ENCODE data around the gene GPLD1. TPM values are rescaled to one million over a fixed set of nuclear protein-coding genes. Genes with fewer than 3 reads are reported as not detected.
A peak's percentile ranks its signal among the peaks of the same experiment; 100 is the strongest.

Gene GPLD1
- total RNA-seq, 1 donor = 0.72 TPM

GRCh38 chr6:24500683-24501082, 11.3 kb upstream of the GPLD1 start:
- no peak for DNase-seq (ENCODE audit: insufficient read length, low spot score, missing footprints)
- no peak overlapping the region for H3K27ac ChIP-seq (ENCODE audit: low read depth, low read length)
- H3K4me1 ChIP-seq (ENCODE audit: insufficient read depth, low read length) = no peaks in the 10 kb centered on the region
- no peaks in the 10 kb centered on the region for H3K27me3 ChIP-seq (ENCODE audit: insufficient read depth, low read length)
- no peaks in the 10 kb centered on the region for H3K79me2 ChIP-seq (ENCODE audit: insufficient read depth, low read length)
- H3K36me3 ChIP-seq (ENCODE audit: insufficient read depth, low read length) = no peaks in the 10 kb centered on the region
- no peak overlapping the region for H3K4me3 ChIP-seq (ENCODE audit: insufficient read depth, low read length)
- TF ChIP-seq CTCF (IDR thresholded peaks at IDR 0.05; ENCODE audit: extremely low read depth, low read depth, low read length) = no peak
- H3K4me2 ChIP-seq (ENCODE audit: insufficient read depth, low read length) = no peak overlapping the region
- H2AFZ ChIP-seq (ENCODE audit: low read length) = no peak overlapping the region
- H4K20me1 ChIP-seq (ENCODE audit: insufficient read depth, low read length) = no peaks in the 10 kb centered on the region
- no peaks in the 10 kb centered on the region for H3K9me3 ChIP-seq (ENCODE audit: low read depth, low read length)

- Histone ChIP-seq H3K27me3 (ENCODE audit: insufficient read depth, low read length) (peaks cover 6% of the 10 kb centered on the region), H2AFZ (ENCODE audit: low read length) (no peak overlapping the region), H3K4me2 (ENCODE audit: insufficient read depth, low read length) (no peak overlapping the region), H3K36me3 (ENCODE audit: insufficient read depth, low read length) (no peaks in the 10 kb centered on the region), H3K4me1 (ENCODE audit: insufficient read depth, low read length) (peaks cover 5% of the 10 kb centered on the region), H3K9me3 (ENCODE audit: low read depth, low read length) (no peaks in the 10 kb centered on the region), H4K20me1 (ENCODE audit: insufficient read depth, low read length) (no peaks in the 10 kb centered on the region), H3K79me2 (ENCODE audit: insufficient read depth, low read length) (no peaks in the 10 kb centered on the region), H3K27ac (ENCODE audit: low read depth, low read length) (no peak overlapping the region), H3K4me3 (ENCODE audit: insufficient read depth, low read length) (no peak overlapping the region)
- no peak for DNase-seq (ENCODE audit: insufficient read length, low spot score, missing footprints)
- TF ChIP-seq CTCF (IDR thresholded peaks at IDR 0.05; ENCODE audit: extremely low read depth, low read depth, low read length) = no peak
Observed at GRCh38 chr6:24497254-24497970, 8.0 kb upstream of the GPLD1 start.

GRCh38 chr6:24494821-24495795, 5.7 kb upstream of the GPLD1 start, which contains the start of gene ALDH5A1:
Gene ALDH5A1, plus strand, starts transcription at chr6:24494969. Its CDS starts 28 bp downstream, at chr6:24494997.
- no peak for TF ChIP-seq CTCF (IDR thresholded peaks at IDR 0.05; ENCODE audit: extremely low read depth, low read depth, low read length)
- Histone ChIP-seq H3K4me3 (ENCODE audit: insufficient read depth, low read length) (peak within 1 kb of the TSS; percentile 77), H3K4me1 (ENCODE audit: insufficient read depth, low read length) (peaks cover 5% of the 10 kb centered on the region), H3K4me2 (ENCODE audit: insufficient read depth, low read length) (peak within 1 kb of the TSS; percentile 92), H3K27ac (ENCODE audit: low read depth, low read length) (no peak within 1 kb of the TSS), H2AFZ (ENCODE audit: low read length) (peak within 1 kb of the TSS; percentile 95), H3K36me3 (ENCODE audit: insufficient read depth, low read length) (no peaks in the 10 kb centered on the region), H3K9me3 (ENCODE audit: low read depth, low read length) (no peaks in the 10 kb centered on the region), H3K27me3 (ENCODE audit: insufficient read depth, low read length) (peaks cover 6% of the 10 kb centered on the region), H4K20me1 (ENCODE audit: insufficient read depth, low read length) (no peaks in the 10 kb centered on the region), H3K79me2 (ENCODE audit: insufficient read depth, low read length) (no peaks in the 10 kb centered on the region)
- peak; percentile 94 for DNase-seq (ENCODE audit: insufficient read length, low spot score, missing footprints)
